ENCODE results near the gene THOC6.

THOC6 gene

DNA sequence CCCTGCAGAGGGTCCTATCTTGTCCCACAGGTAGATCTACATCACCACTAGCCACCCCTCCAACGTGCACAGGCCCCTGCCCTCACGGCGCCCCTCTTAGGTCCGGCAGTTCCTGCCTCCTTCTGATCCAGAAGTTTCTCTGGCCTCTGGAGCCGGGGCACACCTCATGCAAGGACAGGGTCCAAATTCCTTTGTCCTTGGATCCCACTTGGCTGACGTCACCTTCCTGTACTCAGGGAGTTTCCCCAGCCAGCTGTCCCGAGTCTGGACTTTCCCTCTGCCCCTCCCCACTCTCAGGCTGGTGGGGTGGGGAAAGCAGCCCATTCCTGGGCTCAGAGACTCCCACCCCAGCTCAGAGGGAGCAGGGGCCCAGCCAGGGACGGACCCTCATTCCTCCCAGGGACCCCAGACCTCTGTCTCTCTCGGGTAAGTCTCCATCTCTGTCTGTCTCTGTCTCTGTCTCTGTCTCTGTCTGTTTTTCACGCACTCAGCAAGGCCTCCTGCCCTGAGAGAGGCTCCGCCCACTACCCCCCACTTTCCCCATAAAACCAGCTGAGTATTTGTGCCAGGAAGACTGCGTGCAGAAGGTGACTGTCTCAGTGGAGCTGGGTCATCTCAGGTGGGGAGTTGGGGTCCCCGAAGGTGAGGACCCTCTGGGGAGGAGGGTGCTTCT lies 41.4 kb downstream of the THOC6 start, which contains the start of gene IL32 (continued):
- TF ChIP-seq, protein P1, sequence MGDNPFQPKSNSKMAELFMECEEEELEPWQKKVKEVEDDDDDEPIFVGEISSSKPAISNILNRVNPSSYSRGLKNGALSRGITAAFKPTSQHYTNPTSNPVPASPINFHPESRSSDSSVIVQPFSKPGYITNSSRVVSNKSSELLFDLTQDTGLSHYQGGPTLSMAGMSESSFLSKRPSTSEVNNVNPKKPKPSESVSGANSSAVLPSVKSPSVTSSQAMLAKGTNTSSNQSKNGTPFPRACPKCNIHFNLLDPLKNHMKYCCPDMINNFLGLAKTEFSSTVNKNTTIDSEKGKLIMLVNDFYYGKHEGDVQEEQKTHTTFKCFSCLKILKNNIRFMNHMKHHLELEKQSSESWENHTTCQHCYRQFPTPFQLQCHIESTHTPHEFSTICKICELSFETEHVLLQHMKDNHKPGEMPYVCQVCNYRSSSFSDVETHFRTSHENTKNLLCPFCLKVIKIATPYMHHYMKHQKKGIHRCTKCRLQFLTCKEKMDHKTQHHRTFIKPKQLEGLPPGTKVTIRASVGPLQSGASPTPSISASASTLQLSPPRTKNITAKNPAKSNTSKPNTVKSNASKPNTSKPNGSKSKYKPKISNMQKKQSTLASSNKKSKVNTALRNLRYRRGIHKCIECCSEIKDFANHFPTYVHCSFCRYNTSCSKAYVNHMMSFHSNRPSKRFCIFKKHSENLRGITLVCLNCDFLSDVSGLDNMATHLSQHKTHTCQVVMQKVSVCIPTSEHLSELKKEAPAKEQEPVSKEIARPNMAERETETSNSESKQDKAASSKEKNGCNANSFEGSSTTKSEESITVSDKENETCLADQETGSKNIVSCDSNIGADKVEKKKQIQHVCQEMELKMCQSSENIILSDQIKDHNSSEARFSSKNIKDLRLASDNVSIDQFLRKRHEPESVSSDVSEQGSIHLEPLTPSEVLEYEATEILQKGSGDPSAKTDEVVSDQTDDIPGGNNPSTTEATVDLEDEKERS (tag by site-specific recombination; IDR thresholded peaks at IDR 0.05), result no peak
- TF ChIP-seq SP2 (tag by site-specific recombination; IDR thresholded peaks at IDR 0.05) (peak; percentile 41), KLF7 (tag by site-specific recombination; IDR thresholded peaks at IDR 0.05; ENCODE audit: borderline replicate concordance) (peak; percentile 51; the same call in 1 of the 2 replicates), GLI2 (tag by site-specific recombination; IDR thresholded peaks at IDR 0.05; ENCODE audit: borderline replicate concordance, low read depth) (no peak), ZNF2 (tag by site-specific recombination; IDR thresholded peaks at IDR 0.05) (no peak), ZNF174 (tag by site-specific recombination; IDR thresholded peaks at IDR 0.05) (no peak), WT1 (tag by site-specific recombination; IDR thresholded peaks at IDR 0.05) (peak; percentile 73), ZNF223 (tag by site-specific recombination; IDR thresholded peaks at IDR 0.05) (no peak), OVOL3 (tag by site-specific recombination; IDR thresholded peaks at IDR 0.05) (no peak), ZBTB20 (tag by site-specific recombination; IDR thresholded peaks at IDR 0.05) (0 out of 2 replicates have a peak, but pooled peaks have one; percentile 25), ZNF341 (tag by site-specific recombination; IDR thresholded peaks at IDR 0.05; ENCODE audit: low read depth) (peak; percentile 65; the same call in 1 of the 2 replicates), ZBTB17 (tag by site-specific recombination; IDR thresholded peaks at IDR 0.05) (peak; percentile 41), ZNF114 (tag by site-specific recombination; IDR thresholded peaks at IDR 0.05) (no peak), ZBTB21 (tag by site-specific recombination; IDR thresholded peaks at IDR 0.05) (0 out of 2 replicates have a peak, but pooled peaks have one; percentile 27), ZNF660 (tag by site-specific recombination; IDR thresholded peaks at IDR 0.05) (no peak), ZFHX2 (tag by site-specific recombination; conservative IDR thresholded peaks at IDR 0.05) (peak; percentile 42)
- TF ChIP-seq, protein P2, sequence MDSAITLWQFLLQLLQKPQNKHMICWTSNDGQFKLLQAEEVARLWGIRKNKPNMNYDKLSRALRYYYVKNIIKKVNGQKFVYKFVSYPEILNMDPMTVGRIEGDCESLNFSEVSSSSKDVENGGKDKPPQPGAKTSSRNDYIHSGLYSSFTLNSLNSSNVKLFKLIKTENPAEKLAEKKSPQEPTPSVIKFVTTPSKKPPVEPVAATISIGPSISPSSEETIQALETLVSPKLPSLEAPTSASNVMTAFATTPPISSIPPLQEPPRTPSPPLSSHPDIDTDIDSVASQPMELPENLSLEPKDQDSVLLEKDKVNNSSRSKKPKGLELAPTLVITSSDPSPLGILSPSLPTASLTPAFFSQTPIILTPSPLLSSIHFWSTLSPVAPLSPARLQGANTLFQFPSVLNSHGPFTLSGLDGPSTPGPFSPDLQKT (IDR thresholded peaks at IDR 0.05; ENCODE audit: borderline replicate concordance, low read depth, low read length), result no peak
- TF ChIP-seq, protein P3, sequence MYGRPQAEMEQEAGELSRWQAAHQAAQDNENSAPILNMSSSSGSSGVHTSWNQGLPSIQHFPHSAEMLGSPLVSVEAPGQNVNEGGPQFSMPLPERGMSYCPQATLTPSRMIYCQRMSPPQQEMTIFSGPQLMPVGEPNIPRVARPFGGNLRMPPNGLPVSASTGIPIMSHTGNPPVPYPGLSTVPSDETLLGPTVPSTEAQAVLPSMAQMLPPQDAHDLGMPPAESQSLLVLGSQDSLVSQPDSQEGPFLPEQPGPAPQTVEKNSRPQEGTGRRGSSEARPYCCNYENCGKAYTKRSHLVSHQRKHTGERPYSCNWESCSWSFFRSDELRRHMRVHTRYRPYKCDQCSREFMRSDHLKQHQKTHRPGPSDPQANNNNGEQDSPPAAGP (tag by site-specific recombination; IDR thresholded peaks at IDR 0.05), result 0 out of 2 replicates have a peak, but pooled peaks have one; percentile 50
- TF ChIP-seq, protein P4, sequence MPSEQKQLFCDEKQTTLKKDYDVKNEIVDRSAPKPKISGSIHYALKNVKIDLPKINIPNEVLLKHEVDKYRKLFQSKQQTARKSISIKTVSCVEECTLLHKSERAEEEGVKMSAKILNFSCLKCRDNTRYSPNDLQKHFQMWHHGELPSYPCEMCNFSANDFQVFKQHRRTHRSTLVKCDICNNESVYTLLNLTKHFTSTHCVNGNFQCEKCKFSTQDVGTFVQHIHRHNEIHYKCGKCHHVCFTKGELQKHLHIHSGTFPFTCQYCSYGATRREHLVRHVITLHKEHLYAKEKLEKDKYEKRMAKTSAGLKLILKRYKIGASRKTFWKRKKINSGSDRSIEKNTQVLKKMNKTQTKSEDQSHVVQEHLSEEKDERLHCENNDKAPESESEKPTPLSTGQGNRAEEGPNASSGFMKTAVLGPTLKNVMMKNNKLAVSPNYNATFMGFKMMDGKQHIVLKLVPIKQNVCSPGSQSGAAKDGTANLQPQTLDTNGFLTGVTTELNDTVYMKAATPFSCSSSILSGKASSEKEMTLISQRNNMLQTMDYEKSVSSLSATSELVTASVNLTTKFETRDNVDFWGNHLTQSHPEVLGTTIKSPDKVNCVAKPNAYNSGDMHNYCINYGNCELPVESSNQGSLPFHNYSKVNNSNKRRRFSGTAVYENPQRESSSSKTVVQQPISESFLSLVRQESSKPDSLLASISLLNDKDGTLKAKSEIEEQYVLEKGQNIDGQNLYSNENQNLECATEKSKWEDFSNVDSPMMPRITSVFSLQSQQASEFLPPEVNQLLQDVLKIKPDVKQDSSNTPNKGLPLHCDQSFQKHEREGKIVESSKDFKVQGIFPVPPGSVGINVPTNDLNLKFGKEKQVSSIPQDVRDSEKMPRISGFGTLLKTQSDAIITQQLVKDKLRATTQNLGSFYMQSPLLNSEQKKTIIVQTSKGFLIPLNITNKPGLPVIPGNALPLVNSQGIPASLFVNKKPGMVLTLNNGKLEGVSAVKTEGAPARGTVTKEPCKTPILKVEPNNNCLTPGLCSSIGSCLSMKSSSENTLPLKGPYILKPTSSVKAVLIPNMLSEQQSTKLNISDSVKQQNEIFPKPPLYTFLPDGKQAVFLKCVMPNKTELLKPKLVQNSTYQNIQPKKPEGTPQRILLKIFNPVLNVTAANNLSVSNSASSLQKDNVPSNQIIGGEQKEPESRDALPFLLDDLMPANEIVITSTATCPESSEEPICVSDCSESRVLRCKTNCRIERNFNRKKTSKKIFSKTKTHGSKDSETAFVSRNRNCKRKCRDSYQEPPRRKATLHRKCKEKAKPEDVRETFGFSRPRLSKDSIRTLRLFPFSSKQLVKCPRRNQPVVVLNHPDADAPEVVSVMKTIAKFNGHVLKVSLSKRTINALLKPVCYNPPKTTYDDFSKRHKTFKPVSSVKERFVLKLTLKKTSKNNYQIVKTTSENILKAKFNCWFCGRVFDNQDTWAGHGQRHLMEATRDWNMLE (tag by site-specific recombination; conservative IDR thresholded peaks at IDR 0.05; ENCODE audit: low read depth), result no peak
- TF ChIP-seq, protein P5, sequence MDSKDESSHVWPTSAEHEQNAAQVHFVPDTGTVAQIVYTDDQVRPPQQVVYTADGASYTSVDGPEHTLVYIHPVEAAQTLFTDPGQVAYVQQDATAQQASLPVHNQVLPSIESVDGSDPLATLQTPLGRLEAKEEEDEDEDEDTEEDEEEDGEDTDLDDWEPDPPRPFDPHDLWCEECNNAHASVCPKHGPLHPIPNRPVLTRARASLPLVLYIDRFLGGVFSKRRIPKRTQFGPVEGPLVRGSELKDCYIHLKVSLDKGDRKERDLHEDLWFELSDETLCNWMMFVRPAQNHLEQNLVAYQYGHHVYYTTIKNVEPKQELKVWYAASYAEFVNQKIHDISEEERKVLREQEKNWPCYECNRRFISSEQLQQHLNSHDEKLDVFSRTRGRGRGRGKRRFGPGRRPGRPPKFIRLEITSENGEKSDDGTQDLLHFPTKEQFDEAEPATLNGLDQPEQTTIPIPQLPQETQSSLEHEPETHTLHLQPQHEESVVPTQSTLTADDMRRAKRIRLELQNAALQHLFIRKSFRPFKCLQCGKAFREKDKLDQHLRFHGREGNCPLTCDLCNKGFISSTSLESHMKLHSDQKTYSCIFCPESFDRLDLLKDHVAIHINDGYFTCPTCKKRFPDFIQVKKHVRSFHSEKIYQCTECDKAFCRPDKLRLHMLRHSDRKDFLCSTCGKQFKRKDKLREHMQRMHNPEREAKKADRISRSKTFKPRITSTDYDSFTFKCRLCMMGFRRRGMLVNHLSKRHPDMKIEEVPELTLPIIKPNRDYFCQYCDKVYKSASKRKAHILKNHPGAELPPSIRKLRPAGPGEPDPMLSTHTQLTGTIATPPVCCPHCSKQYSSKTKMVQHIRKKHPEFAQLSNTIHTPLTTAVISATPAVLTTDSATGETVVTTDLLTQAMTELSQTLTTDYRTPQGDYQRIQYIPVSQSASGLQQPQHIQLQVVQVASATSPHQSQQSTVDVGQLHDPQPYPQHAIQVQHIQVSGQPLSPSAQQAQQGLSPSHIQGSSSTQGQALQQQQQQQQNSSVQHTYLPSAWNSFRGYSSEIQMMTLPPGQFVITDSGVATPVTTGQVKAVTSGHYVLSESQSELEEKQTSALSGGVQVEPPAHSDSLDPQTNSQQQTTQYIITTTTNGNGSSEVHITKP (tag by site-specific recombination; IDR thresholded peaks at IDR 0.05), result no peak
- TF ChIP-seq, protein P6, sequence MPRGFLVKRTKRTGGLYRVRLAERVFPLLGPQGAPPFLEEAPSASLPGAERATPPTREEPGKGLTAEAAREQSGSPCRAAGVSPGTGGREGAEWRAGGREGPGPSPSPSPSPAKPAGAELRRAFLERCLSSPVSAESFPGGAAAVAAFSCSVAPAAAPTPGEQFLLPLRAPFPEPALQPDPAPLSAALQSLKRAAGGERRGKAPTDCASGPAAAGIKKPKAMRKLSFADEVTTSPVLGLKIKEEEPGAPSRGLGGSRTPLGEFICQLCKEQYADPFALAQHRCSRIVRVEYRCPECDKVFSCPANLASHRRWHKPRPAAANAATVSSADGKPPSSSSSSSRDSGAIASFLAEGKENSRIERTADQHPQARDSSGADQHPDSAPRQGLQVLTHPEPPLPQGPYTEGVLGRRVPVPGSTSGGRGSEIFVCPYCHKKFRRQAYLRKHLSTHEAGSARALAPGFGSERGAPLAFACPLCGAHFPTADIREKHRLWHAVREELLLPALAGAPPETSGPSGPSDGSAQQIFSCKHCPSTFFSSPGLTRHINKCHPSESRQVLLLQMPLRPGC (tag by site-specific recombination; IDR thresholded peaks at IDR 0.05), result 0 out of 2 replicates have a peak, but pooled peaks have one; percentile 41
- TF ChIP-seq, protein P7, sequence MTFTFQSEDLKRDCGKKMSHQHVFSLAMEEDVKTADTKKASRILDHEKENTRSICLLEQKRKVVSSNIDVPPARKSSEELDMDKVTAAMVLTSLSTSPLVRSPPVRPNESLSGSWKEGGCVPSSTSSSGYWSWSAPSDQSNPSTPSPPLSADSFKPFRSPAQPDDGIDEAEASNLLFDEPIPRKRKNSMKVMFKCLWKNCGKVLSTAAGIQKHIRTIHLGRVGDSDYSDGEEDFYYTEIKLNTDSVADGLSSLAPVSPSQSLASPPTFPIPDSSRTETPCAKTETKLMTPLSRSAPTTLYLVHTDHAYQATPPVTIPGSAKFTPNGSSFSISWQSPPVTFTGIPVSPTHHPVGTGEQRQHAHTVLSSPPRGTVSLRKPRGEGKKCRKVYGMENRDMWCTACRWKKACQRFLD (tag by site-specific recombination; IDR thresholded peaks at IDR 0.05), result no peak

Measured in HEK293 (cell line).